ENCODE data around the gene LRR1. TPM values are rescaled to one million over a fixed set of nuclear protein-coding genes. Genes with fewer than 3 reads are reported as not detected.

The LRR1 gene, protein sequence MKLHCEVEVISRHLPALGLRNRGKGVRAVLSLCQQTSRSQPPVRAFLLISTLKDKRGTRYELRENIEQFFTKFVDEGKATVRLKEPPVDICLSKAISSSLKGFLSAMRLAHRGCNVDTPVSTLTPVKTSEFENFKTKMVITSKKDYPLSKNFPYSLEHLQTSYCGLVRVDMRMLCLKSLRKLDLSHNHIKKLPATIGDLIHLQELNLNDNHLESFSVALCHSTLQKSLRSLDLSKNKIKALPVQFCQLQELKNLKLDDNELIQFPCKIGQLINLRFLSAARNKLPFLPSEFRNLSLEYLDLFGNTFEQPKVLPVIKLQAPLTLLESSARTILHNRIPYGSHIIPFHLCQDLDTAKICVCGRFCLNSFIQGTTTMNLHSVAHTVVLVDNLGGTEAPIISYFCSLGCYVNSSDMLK
- 43.8 to 52.9 TPM (median 49.2 TPM) in 5 replicates for total RNA-seq (2022; extraction: Qiagen RNA extraction)

GRCh38 chr14:49598485-49599300 is at the start of gene LRR1:
Gene LRR1, plus strand, starts transcription at chr14:49598940. Its CDS starts 81 bp downstream, at chr14:49599021.

GRCh38 chr14:49585803-49586672 is 12.7 kb upstream of the LRR1 start, which contains the start of gene RPS29:
Gene RPS29, minus strand, starts transcription at chr14:49586380. Its CDS starts 34 bp downstream, at chr14:49586346.

GRCh38 chr14:49620182-49621113 is 21.7 kb downstream of the LRR1 start, which contains the start of the genes MGAT2 and RPL36AL:
Gene MGAT2, plus strand, starts transcription at chr14:49620799. Its CDS starts 470 bp downstream, at chr14:49621269.
Gene RPL36AL, minus strand, starts transcription at chr14:49620626. Its CDS starts 1,522 bp downstream, at chr14:49619104.

GRCh38 chr14:49634547-49635334 is 36.0 kb downstream of the LRR1 start, which contains the start of gene DNAAF2:
Gene DNAAF2, minus strand, starts transcription at chr14:49635244. Its CDS starts 95 bp downstream, at chr14:49635149.

Other genes starting within 250 kb of the LRR1 start
- 4,245 to 4,857 TPM (median 4,440 TPM) in 5 replicates for gene RPS29, start 12.6 kb upstream of the LRR1 start, total RNA-seq (2022; extraction: Qiagen RNA extraction)
- 399 to 570 TPM (median 426 TPM) in 5 replicates for gene RPL36AL, start 21.7 kb downstream of the LRR1 start, total RNA-seq (2022; extraction: Qiagen RNA extraction)
- gene MGAT2, start 21.9 kb downstream of the LRR1 start, total RNA-seq (2022; extraction: Qiagen RNA extraction): 45.7 to 53.2 TPM (median 48.3 TPM) in 5 replicates
- gene DNAAF2, start 36.3 kb downstream of the LRR1 start, total RNA-seq (2022; extraction: Qiagen RNA extraction): 10.3 to 12.3 TPM (median 11.3 TPM) in 5 replicates
- gene POLE2, start 89.3 kb downstream of the LRR1 start, total RNA-seq (2022; extraction: Qiagen RNA extraction): 11.8 to 13.9 TPM (median 13.6 TPM) in 5 replicates
- 0.24 to 0.49 TPM (median 0.28 TPM) in 5 replicates for gene KLHDC1, start 94.2 kb downstream of the LRR1 start, total RNA-seq (2022; extraction: Qiagen RNA extraction)
- 28.5 to 35.7 TPM (median 35.3 TPM) in 5 replicates for gene KLHDC2, start 169.2 kb downstream of the LRR1 start, total RNA-seq (2022; extraction: Qiagen RNA extraction)